ENCODE measurements around the gene EMP1.

EMP1 gene

DNA sequence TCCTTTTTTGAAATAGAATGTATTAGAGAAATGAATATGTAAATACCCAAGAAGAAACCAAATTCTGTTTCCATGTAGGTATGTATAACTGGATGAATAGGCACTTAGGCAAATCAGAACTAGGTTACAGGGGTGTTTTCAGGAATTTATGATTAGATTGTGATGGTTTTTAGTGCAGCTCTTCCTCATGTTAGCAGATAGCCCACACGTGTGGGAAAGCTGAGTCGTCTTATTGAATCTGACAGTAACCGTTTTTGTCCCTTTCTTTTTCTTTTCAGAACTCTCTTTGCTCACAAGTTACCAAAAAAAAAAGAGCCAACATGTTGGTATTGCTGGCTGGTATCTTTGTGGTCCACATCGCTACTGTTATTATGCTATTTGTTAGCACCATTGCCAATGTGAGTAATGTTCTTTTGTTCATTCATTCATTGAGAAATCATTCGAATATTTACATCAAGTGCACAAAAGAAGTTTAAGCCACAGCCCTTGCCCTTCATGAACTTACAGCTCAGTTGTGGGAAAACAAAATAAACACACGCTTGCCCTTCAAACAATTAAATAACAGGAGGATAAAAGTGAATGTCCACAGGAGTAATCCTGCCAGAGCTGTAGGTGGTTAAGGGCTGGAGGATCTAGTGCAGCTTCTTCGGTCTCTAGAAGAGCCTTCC is 14.8 kb downstream of the EMP1 start:
- DNase-seq (ENCODE audit: low read depth) = no peak
- no peak overlapping the region for H3K4me3 ChIP-seq (ENCODE audit: low read depth, low read length)

DNA sequence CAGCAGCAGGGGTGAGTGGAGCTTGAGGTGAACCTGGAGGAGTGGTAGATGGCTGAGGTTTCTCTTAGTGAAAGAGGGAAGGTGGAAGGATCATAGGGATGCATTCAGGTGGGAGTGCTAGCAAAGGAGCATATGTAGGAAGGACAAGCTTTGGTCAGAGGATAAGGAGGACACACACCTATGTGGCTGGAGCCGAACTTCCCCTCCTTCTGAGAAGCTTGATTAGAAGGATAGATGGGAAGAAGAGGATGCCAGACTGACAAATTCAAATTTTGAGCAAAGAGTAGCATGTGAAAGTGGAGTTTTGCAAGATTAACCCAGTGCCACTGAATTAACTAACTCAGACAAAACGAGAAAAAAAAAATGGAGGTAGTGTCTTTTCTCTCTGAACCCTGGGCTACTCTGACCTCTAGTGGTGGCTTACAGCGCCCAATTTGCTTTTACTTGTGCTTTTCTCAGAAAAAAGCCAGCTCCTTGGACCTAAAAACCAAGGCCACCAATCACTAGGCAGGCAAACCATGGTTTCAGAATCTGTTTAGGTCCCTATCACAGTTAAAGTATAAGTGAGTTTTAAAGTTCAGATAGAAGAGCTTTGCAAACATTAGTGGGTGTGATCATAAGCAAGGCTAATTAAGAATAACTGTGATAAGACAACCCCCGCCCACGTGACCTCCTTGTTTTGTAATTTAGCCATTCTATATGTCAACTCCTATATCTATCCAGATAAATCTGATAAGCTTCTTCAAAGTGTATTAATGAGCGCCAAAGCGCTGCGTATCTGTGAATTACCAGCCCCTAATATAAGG is 15.5 kb downstream of the EMP1 start:
- no peak for DNase-seq (ENCODE audit: low read depth)
- no peak overlapping the region for H3K4me3 ChIP-seq (ENCODE audit: low read depth, low read length)

DNA sequence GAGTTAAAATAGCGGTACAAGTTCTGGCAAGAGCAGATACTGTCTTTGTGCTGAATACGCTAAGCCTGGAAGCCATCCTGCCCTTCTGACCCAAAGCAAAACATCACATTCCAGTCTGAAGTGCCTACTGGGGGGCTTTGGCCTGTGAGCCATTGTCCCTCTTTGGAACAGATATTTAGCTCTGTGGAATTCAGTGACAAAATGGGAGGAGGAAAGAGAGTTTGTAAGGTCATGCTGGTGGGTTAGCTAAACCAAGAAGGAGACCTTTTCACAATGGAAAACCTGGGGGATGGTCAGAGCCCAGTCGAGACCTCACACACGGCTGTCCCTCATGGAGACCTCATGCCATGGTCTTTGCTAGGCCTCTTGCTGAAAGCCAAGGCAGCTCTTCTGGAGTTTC is 18.5 kb downstream of the EMP1 start:
- DNase-seq (ENCODE audit: low read depth) = no peak
- no peak overlapping the region for H3K4me3 ChIP-seq (ENCODE audit: low read depth, low read length)

DNA sequence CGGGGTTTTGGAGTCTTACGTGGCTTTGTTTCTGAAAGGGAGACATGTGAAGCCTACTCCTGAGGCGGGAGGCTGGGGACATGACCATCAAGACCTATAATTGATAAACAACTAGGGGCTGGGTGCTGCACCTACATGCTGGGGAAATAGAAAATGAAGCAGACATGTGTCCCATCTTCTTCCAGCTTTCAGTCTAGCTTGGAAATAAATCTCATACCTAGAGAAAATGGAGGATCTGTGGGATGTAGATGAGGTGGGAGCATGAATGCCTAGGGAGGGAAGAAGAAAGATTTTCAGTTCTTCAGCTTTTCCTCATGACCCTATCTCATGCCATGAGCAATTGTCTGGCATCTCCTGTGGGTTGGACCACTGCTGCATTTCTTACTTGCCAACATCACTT is 22.1 kb downstream of the EMP1 start:
- no peak overlapping the region for H3K4me3 ChIP-seq (ENCODE audit: low read depth, low read length)
- DNase-seq (ENCODE audit: low read depth) = no peak

DNA sequence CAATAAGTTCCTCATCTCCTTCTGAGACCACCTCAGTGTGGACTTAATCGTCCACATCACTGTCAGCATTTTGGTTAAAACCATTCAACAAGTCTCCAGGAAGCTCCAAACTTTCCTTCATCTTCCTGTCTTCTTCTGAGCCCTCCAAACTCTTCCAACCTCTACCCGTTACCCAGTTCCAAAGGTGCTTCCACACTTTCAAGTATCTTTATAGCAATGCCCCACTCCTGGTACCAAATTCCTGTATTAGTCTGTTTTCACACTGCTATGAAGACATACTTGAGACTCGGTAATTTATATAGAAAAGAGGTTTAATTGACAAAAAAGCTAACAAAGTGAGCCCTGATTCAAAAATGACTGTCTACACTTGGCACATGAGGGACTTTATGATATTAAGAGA is 22.8 kb downstream of the EMP1 start:
- no peak overlapping the region for H3K4me3 ChIP-seq (ENCODE audit: low read depth, low read length)
- DNase-seq (ENCODE audit: low read depth) = no peak

DNA sequence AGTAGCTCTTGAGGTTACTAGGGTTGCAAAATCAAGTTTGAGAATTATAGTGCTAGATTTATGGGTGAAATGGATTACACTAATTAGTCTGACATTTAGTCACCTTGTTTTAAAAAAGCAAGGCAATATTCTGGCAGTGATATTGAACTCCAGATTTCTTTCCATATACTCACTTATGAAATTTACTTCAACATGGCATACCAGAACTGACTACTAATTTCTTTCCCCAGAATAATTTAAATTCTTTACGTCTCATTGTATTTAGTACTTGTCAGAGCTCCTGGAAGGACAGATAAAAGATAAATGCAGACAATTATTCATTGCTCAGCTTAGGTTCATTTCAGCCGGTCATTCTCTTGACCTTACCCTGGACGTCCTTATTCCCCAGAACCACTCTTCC is 24.3 kb downstream of the EMP1 start:
- no peak for DNase-seq (ENCODE audit: low read depth)
- no peak overlapping the region for H3K4me3 ChIP-seq (ENCODE audit: low read depth, low read length)

DNA sequence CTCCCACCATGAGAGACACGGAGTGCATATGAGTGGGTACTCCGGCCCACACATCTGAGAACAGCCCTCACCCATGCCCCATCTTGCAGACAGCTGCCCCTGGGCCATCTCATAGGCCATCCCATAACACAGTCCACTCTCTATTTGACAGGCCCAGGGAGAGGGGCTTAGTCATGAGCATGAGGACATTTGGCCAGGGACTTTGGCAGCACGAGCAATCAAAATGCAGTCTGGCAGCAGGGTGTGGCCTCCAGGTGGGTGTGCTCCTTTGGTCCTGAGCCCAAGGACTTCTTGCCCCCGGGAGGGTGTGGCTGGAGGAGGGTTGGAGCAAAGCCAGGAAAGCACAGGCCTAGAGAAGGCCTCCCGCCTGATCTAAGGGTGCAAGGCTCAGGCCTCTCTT is 25.6 kb downstream of the EMP1 start:
- no peak overlapping the region for H3K4me3 ChIP-seq (ENCODE audit: low read depth, low read length)
- DNase-seq (ENCODE audit: low read depth) = no peak

DNA sequence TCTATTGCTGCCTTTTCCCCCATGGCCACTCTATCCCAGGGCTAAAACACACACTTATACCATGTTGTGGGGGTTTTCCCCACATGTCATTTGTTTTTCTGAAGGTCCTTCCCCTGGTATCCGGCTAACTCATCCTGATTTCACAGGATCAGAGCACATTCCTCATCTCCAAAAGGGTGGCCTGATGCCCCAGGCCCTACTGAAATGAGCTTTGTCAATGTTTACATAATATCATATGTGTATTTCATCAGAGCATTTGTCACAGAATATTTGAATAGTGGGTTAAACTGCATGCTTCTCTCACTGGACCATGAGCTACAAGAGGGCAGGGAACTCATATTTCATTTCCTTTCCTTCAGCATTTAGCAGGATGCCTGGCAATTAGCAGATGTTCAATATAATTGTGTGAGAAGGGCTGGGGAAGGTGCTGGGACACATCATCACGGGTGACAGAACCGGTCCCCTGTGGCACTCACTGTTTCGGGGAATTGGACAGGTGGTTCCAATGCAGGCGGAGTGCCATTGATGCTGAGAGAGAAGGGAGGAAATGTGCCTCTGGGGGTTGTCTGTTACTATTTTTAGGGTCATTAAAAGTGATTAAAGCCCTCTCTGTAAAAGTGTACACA is 26.8 kb downstream of the EMP1 start:
- DNase-seq (ENCODE audit: low read depth) = peak; percentile 81
- no peak overlapping the region for H3K4me3 ChIP-seq (ENCODE audit: low read depth, low read length)

DNA sequence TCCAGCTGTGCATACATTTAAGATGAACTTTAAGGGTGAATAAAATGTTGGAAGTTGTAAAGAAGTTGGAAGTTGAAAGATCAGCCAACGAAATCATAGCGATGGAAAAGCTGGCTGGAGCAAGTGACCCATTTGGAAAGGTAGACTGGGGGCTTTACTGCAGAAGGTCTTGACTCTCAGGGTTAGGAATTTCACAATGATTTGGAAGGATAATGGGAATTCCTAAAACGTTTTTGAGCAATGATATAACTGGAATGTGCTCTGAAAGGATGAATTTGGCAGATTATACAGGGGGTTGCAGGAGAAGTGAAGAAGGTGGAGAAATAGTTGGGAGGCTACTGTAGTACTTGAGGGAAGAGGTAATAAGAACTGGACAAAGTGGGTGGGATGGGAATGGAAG is 27.4 kb downstream of the EMP1 start:
- no peak for DNase-seq (ENCODE audit: low read depth)
- H3K4me3 ChIP-seq (ENCODE audit: low read depth, low read length) = no peak overlapping the region

DNA sequence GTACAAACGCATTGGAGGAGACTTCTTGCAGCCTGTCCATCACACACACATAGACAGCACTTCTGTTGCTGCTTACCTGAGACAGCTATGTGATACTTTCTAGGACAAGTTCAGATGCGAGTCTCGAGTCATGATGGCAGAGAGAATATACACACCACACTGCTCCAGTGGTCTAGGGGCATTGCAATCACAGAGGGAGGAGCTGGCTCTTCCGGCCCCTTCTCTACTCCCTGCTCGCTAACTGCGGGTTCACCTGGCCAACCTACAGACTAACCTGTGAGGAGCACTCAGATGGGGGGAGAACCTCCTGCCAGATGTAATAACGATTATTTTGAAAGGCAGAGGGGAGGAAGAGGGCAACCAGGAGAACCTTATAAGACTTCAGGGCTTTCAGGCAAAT is 30.7 kb downstream of the EMP1 start:
- H3K4me3 ChIP-seq (ENCODE audit: low read depth, low read length) = no peak overlapping the region

DNA sequence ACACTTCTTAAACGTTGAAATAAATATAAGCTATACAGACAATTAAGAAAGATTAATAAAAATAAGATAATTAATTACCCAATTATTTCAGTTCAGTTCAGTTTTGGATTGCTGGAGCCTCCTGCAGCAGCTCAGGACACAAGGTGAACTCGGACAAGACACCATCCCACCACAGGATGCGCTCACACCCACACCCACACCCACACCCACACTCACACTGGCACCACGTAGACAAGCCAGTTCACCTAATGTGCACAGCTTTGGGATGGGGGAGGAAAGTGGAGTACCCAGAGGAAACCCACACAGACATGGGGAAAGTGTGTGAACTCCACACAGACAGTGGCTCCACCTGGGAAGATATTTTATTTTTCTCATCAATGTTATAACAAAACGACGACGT is 32.1 kb downstream of the EMP1 start:
- no peak for DNase-seq (ENCODE audit: low read depth)
- no peak overlapping the region for H3K4me3 ChIP-seq (ENCODE audit: low read depth, low read length)

More for the DNA sequence above, 30.7 kb downstream of the EMP1 start:
- DNase-seq (ENCODE audit: low read depth) = no peak

DNA sequence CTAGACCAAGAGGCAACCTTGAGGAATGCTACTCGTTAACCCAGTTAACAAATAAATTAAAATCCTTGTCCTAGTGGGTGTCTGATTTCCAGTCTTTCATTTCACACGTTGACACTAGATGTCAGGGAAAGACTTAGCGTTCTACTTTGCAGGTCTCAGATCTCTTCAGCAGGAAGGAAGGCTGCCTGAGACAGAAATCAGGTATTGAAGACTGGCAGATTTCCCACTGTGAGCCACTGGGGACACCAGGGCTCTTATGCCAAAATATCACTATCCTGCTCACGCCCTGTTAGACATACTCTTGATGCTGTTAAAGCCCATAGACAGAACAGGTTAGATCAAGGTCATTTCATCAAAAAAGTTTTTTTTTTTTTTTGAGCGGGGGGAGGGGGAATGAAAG is 33.0 kb downstream of the EMP1 start:
- no peak for DNase-seq (ENCODE audit: low read depth)
- no peak overlapping the region for H3K4me3 ChIP-seq (ENCODE audit: low read depth, low read length)

DNA sequence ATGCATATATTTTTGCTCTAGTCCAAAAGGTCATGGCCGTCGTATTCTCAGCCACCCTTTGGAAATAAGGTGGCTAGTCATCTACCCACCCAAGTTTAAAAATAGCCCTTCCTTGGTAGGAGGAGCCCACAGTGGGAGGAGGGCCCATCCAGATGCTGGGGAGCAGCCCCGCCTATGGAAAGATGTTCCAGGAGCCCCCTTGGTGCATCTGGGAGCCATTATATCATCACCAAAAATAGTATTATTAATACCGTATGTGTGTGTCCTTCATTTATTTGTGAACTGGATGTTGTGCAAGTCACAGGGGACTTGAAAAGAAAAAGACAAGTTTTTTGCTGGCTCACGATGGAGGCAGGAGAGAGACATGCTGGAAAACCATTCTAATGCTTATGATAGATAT is 34.0 kb downstream of the EMP1 start:
- no peak for DNase-seq (ENCODE audit: low read depth)
- H3K4me3 ChIP-seq (ENCODE audit: low read depth, low read length) = no peak overlapping the region

DNA sequence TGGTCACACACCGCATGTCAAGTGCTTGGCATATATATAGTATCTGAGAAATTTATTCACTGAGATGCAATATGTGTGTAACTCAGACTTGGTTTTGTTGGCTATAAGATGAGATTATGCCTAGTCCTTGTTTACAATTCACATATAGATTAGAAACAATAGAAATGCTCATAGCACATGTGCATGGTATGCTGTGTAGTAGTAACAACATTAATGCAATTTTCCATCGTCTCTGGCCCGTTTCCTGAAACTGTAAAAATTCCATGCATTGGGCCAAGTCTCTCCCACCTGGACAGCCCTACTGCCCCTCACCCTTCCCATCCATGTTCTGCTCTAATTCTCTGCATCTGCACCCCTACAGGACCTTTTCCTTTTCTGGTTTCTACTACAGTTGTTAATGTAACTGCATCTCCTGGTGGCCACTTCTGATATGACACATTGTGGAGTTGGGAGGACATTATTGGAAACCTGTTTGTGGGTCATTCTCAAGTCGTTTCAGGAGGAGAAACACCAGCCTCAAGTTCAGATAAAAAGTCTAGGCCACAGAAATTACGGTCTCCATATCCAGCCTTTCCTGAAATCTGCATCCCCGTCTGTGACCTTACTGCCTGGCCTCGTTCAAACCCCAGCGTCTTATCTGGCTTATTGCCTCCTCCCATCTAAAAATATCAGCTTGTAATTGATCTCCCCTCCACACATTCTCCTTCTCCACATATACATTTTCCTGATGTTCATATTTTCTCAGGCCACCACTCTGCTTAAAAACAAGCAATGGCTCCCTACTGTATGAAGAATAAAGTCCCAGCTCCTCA is 37.5 kb downstream of the EMP1 start:
- H3K4me3 ChIP-seq (ENCODE audit: low read depth, low read length) = no peak overlapping the region
- no peak for DNase-seq (ENCODE audit: low read depth)

DNA sequence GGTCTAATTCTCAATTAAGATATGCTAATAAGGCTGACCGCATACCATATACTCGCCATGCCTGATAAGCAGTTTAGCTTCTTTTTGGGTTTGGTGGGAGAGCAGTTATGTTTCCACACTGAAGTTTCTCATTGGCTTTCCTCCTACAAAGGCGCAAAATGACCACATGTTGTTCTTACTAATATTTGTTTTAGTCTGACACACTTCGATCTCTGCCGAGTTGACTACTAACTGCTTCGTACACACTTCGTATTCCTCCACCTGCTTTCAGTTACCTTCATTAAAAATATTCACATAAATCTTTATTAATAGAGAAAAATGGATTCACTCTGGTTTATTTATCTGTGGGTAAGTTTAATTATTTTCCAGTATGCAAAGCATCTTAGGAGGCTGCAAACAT is 41.7 kb downstream of the EMP1 start:
- no peak for DNase-seq (ENCODE audit: low read depth)
- H3K4me3 ChIP-seq (ENCODE audit: low read depth, low read length) = no peak overlapping the region

DNA sequence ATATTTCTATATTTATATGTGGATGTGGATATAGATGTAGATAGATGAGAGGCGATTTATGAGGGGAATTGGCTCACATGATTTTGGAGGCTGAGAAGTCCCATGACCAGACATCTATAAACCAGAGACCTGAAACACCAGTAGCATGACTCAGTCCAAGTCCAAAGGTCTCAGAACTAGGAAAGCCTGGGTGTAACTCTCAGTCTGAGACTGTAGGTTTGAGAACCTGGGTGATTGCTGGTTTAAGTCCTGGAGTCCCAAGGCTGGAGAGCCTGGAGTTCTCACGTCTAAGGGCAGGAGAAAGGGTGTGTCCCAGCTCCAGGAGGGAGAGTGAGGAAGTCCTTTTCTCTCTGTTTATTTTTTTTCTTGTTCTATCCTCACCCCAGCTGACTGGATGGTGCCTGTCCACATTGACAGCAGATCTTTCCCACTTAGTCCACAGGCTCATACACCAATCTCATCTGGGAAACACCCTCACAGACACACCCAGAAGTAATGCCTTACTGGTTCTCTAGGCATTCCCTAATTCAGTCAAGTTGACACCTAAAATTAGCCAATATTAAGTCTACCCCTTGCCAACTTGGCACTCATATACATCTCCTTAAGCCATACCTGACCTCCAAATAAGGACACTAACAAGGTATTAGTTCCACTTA is 45.4 kb downstream of the EMP1 start:
- H3K4me3 ChIP-seq (ENCODE audit: low read depth, low read length) = no peak overlapping the region
- no peak for DNase-seq (ENCODE audit: low read depth)

DNA sequence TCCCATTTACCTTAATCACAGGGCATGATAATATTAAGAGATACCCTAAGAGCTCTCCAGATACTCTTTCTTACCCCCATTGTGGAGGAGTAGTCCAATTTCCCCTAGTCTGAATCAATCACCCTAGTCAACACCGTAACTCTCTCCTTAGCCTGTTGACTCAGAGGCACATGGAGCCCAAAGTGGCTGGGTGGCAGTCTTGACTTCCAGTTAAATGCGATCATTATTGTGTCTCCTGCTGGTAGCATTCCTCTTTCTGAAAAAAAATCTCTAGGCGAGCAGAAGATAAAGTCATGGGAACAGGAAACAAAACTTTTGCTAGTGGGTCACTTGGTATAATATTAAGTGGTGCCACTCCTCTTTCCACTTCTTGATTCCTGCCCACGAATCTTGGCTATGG is 46.4 kb downstream of the EMP1 start:
- no peak overlapping the region for H3K4me3 ChIP-seq (ENCODE audit: low read depth, low read length)
- no peak for DNase-seq (ENCODE audit: low read depth)

DNA sequence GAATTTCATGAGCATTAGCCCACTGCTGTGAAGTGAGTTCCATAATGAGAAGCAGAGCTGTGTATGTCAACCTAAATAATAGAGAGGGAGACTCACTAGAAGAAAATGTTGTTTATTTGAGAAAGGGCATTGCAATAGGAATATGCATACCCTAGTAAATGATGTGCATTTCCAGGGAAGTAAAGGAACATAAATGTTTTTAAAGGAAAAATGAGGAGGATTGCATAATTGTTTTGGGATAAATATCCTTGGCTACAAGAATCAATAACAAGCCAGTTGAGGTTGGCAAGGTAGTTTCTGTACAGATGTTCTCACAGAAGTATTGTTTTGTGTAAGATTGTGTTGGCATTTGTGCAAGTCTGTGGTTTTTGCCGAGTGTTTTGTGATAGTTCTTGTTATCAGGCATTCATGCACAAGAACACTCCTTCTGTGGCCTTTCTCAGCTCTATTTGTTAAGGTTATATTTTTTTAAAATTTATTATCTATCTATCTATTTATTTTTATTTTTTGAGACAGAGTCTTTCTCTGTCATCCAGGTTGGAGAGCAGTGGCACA is 47.1 kb downstream of the EMP1 start:
- DNase-seq (ENCODE audit: low read depth) = no peak
- H3K4me3 ChIP-seq (ENCODE audit: low read depth, low read length) = no peak overlapping the region

DNA sequence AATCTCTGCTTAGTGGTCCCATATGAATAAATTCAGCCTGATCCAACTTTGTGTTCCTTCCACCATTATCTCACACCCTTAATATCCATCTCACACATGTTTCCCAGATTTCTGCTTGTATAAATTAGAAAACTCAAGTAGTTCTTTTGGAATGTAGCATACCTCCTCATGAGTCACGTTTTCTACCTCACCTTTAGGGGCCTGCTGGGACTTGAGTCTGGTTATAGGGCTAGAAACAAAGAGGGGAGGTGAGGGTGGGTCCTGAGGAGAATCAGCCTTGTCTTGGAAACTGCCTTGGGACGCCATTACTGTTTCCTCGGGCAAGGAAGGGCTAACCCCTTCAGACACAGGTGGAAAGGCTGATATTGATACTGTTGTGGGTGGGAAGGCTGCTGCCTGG is 51.1 kb downstream of the EMP1 start:
- DNase-seq (ENCODE audit: low read depth) = no peak
- H3K4me3 ChIP-seq (ENCODE audit: low read depth, low read length) = no peak overlapping the region
